ENCODE measurements around the gene PPT1.

Gene PPT1

DNA sequence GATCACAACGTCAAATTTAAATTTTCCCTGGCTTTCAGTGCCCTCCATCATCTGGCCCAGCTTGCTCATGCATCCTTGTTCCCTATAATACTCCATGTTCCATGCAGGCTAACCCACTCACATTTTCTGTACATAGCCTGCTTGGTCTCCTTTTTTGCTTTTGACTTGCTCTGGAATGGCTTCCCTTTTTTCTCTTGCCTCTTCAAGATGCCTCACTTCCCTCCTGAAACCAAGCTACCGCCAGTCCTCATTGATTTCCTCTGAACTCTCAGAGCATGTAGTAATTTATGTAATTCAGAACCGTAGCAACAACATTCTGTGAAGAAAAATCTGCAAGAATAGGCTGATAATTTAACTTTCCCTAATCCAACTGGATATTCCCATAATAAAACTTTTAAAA, 46.2 kb downstream of the PPT1 start:
- no peak for DNase-seq (ENCODE audit: low spot score)

DNA sequence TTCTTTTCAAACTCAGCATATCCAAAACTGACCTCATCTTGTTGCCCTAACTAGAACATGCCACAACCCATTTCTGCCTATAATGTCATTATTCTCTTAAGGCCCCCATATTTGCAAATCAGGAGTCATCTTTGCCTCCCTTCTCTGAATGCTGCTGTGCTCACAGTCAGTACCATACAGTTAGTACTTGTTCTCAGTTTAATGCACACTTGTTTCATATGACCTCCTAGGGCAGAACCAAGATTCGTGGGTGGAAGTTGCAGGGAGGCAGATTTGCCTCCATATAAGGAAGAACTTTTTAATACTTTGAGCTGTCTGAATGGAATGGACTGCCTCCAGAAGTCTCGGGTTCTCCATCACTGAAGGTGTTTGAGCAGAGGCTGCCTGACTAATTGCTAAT, 47.3 kb downstream of the PPT1 start:
- TF ChIP-seq, protein P1, sequence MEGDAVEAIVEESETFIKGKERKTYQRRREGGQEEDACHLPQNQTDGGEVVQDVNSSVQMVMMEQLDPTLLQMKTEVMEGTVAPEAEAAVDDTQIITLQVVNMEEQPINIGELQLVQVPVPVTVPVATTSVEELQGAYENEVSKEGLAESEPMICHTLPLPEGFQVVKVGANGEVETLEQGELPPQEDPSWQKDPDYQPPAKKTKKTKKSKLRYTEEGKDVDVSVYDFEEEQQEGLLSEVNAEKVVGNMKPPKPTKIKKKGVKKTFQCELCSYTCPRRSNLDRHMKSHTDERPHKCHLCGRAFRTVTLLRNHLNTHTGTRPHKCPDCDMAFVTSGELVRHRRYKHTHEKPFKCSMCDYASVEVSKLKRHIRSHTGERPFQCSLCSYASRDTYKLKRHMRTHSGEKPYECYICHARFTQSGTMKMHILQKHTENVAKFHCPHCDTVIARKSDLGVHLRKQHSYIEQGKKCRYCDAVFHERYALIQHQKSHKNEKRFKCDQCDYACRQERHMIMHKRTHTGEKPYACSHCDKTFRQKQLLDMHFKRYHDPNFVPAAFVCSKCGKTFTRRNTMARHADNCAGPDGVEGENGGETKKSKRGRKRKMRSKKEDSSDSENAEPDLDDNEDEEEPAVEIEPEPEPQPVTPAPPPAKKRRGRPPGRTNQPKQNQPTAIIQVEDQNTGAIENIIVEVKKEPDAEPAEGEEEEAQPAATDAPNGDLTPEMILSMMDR (IDR thresholded peaks at IDR 0.05; ENCODE audit: extremely low read depth, missing control alignments) = no peak
- peak; percentile 41 for DNase-seq (ENCODE audit: low spot score)

More for the DNA sequence above, 46.2 kb downstream of the PPT1 start:
- TF ChIP-seq, protein P1 (IDR thresholded peaks at IDR 0.05; ENCODE audit: extremely low read depth, missing control alignments) = no peak

DNA sequence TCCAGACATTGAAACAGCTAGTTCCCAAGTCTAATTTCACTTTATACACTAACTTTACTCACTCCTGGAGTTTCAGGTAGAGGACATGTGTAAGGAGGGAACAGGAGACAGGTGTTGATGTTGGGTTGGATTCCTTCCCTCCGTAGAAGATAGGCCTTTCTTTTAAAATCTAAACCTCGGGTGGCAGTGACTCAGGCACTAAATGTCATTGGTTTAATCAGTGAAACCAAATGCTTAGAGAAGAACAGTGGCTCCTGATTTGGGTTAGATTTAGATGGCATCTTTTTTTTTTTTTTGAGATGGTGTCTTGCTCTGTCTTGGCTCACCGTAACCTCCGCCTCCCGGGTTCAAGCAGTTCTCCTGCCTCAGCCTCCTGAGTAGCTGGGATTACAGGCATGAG, 49.3 kb downstream of the PPT1 start:
- TF ChIP-seq, protein P1 (IDR thresholded peaks at IDR 0.05; ENCODE audit: extremely low read depth, missing control alignments) = no peak

DNA sequence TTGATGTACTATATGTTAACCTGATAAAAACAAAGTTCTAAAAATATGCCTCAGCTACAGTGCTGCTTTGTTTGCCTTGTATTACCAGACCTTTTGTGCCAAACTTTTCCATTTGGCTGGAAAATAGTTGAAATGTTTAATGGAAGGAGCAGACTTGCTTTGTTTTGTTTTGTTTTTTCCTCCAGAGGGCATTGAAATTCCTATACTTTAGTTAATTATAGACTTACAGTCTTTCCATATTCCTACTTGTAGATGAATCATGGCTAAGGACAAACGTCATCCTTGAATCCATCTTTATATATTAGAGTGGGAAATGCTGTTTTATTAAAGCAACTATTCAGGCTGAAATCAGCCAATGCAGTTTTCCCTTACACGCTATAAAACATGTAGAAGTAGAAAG, 49.8 kb downstream of the PPT1 start:
- TF ChIP-seq, protein P1 (IDR thresholded peaks at IDR 0.05; ENCODE audit: extremely low read depth, missing control alignments) = no peak
- DNase-seq (ENCODE audit: low spot score) = no peak

More for the DNA sequence above, 49.3 kb downstream of the PPT1 start:
- no peak for DNase-seq (ENCODE audit: low spot score)

DNA sequence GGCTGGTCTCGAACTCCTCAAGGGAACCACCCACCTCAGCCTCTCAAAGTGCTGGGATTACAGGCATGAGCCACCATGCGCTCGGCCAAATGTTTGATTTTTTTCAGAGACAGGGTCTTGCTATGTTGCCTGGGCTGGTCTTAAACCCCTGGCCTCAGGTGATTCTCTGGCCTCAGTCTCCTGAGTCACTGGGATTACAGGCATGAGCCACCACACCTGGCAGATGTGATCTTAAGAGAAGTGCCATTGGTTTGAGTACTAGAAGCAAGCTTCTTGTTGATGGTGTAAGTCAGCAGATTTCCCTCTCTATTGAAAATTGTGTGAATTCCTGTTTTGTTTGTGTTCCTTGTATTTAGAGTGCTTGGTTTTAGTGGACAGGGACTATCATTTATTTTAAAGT, 51.3 kb downstream of the PPT1 start:
- TF ChIP-seq, protein P1 (IDR thresholded peaks at IDR 0.05; ENCODE audit: extremely low read depth, missing control alignments) = no peak

DNA sequence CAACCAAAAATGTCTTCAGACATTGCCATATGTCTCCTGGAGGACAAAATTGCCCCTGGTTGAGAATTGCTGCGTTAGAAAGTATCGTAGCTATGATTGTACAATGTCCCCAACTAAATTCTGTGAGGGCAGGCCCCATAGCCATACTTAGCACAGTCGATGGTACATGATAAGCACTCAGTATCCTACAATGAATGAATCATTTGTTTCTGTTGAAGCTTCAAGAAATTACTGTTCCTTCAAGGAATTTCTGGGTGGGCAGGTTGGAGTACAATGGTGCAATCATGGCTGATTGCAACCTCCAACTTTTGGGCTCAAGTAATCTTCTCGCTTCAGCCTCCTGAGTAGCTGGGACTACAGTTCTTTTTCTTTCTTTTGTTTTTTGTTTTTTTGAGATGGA, 51.9 kb downstream of the PPT1 start:
- TF ChIP-seq, protein P1 (IDR thresholded peaks at IDR 0.05; ENCODE audit: extremely low read depth, missing control alignments) = no peak
- DNase-seq (ENCODE audit: low spot score) = no peak

More for the DNA sequence above, 51.3 kb downstream of the PPT1 start:
- no peak for DNase-seq (ENCODE audit: low spot score)

DNA sequence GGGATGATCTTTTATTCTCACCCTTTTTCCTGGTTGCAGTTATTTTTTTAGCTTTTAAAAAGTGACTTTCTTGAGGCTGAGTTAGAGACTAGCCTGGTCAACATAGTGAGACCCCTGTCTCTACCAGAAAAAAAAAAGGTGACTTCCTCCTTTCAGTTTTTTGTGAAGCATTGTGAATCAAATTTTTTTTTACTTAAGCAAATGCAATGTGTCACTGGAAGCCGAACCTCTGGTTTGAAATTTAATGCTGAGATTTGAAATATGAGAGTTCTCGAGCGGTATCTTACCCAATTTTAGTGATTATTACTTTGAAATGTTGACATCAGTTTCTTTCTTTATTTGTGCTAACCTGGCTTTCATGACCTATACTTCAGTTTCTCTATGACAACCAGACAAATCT, 52.9 kb downstream of the PPT1 start:
- TF ChIP-seq, protein P1 (IDR thresholded peaks at IDR 0.05; ENCODE audit: extremely low read depth, missing control alignments) = no peak

More for the DNA sequence above, 52.9 kb downstream of the PPT1 start:
- DNase-seq (ENCODE audit: low spot score) = no peak

Measured in GM20000 (cell line).